Measurements from ENCODE around the gene FERMT1.
"Not testable (repeated sequence)": the region's sequence is repeated elsewhere in the genome, so short reads cannot be mapped to it uniquely, and the experiment has no call there.

DNA sequence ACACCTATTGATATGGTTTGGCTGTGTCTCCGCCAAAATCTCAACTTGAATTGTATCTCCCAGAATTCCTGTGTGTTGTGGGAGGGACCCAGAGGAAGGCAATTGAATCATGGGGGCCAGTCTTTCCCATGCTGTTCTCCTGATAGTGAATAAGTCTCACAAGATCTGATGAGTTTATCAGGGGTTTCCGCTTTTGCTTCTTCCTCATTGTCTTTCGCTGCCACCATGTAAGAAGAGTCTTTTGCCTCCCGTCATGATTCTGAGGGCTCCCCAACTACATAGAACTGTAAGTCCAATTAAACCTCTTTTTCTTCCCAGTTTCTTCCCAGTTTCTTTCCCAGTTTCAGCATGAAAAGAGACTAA, 68.2 kb downstream of the FERMT1 start:
- TF ChIP-seq, protein P1, sequence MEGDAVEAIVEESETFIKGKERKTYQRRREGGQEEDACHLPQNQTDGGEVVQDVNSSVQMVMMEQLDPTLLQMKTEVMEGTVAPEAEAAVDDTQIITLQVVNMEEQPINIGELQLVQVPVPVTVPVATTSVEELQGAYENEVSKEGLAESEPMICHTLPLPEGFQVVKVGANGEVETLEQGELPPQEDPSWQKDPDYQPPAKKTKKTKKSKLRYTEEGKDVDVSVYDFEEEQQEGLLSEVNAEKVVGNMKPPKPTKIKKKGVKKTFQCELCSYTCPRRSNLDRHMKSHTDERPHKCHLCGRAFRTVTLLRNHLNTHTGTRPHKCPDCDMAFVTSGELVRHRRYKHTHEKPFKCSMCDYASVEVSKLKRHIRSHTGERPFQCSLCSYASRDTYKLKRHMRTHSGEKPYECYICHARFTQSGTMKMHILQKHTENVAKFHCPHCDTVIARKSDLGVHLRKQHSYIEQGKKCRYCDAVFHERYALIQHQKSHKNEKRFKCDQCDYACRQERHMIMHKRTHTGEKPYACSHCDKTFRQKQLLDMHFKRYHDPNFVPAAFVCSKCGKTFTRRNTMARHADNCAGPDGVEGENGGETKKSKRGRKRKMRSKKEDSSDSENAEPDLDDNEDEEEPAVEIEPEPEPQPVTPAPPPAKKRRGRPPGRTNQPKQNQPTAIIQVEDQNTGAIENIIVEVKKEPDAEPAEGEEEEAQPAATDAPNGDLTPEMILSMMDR (optimal IDR thresholded peaks at IDR 0.05 in 1 of 3, IDR thresholded peaks at IDR 0.05 in 1 of 3, conservative IDR thresholded peaks at IDR 0.05 in 1 of 3; ENCODE audit: extremely low read depth in 1 of 3, insufficient read depth in 2 of 3, low read length in 3 of 3): not testable (repeated sequence)
- not testable (repeated sequence) for TF ChIP-seq EZH2 (IDR thresholded peaks at IDR 0.05; ENCODE audit: low read length)

Data from keratinocyte (primary cell).